Choroid plexus epithelial cell (primary cell): Measurements from ENCODE around the gene TAX1BP1.

Experiments used
- DNase-seq: peaks from one replicate; pipeline ENCODE4 v3.0.0-alpha.2; 2010; ENCODE audit warnings: low read depth
- H3K4me3 ChIP-seq: 2 replicates; pipeline ENCODE4 v1.5.1; 2011; ENCODE audit warnings: low read depth, mild to moderate bottlenecking, control low read depth, low read length, moderate library complexity
- CTCF ChIP-seq: conservative IDR thresholded peaks from 2 replicates; pipeline ENCODE4 v1.5.1; 2011; ENCODE audit warnings: low read depth, mild to moderate bottlenecking, control low read depth, inconsistent platforms, low read length, moderate library complexity

TAX1BP1 gene

DNA sequence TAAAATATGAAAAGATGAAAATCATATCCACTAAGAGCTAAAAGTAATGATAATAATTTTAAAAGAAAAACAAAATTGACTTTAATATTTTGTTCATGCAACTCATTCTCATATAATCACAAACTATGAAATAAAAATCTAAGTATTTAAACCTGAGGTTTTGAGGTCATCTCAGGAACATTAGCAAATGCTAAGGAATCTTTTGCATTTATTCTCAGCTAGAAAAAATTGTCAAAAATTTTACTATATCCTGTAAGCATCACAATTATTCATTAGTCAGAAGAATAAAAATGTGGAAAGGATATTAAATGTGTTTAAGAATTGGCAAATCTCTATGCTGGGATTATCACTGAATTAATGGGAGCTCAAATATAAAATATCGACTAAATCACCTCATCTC, 36.8 kb upstream of the TAX1BP1 start:
- TF ChIP-seq CTCF = no peak
- H3K4me3 ChIP-seq = no peak overlapping the region
- no peak for DNase-seq

DNA sequence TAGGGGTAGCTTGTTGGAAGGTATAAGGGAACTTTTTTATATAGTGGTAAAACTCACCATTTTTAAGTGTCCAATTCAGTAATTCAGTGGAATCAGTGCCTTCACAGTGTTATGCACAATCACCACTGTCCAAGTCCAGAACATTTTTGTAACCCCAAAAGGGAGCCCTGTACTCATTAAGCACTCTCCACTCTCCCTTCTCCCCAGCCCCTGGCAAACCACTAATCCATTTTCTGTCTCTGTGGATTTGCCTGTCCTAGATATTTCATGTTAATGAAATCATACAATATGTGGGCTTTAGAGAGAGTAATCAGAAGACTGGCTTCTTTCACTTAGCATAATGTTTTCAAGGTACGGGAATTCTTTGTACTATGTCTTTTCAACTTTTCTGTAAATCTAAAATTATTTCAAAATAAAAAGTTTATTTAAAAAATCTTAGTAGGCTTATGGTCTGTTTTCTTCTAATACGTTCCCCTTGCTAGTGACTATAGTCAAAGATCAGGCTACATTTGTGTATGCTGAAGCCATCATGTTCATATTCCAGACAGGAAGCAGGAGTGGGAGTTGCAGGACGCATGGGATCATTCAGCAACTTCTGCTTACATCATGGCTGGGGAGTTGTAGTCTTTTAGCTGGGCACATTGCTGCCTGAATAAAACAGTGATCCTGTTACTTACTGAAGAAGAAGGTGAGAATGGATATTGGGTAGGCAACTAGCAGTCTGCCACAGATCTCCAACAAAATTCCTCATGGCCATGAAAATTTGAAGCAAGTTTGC, 35.4 kb upstream of the TAX1BP1 start:
- no peak for DNase-seq
- H3K4me3 ChIP-seq = no peak overlapping the region
- TF ChIP-seq CTCF = no peak

DNA sequence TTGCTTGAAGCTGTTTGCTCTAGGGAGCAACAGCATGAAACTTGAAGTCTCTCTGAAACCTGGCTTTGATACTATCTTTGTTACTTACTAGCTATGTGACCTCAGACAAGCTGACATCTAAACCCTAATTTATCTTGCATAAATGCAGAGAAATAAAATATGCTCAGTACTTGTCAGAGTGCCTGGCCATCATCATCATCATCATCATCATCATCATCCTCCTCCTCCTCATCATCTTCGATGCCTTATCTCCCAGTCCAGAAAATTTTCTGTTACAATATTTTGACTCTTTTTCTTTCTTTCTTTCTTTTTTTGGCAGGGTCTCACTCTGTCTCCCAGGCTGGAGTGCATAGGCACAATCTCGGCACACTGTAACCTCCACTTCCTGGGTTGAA, 34.8 kb upstream of the TAX1BP1 start:
- no peak overlapping the region for H3K4me3 ChIP-seq
- TF ChIP-seq CTCF = no peak
- DNase-seq = no peak

DNA sequence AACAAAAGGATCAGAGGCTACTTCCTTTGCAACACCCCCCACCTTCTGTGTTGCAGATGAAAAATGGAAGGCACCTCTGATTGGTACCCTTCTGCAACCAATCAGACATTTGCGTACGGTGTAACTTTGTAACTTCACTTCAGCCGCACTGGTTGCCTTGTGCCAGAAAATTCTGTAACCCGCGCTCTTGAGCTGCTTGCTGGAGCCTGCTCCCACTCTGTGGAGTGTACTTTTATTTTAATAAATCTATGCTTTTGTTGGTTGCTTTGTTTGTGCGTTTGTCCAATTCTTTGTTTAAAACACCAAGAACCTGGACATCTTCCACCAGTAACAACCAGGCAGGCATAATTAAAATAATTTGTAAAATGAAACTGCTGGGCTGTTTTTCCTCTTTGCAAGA, 31.5 kb upstream of the TAX1BP1 start:
- H3K4me3 ChIP-seq = no peak overlapping the region
- no peak for TF ChIP-seq CTCF
- no peak for DNase-seq

- no peak for TF ChIP-seq CTCF
- no peak overlapping the region for H3K4me3 ChIP-seq
- DNase-seq = peak; percentile 57
Observed at GRCh38 chr7:27709137-27710075, 30.6 kb upstream of the TAX1BP1 start.

- no peak for TF ChIP-seq CTCF
- no peak overlapping the region for H3K4me3 ChIP-seq
- no peak for DNase-seq
Observed at GRCh38 chr7:27712217-27712616, 27.7 kb upstream of the TAX1BP1 start.
